CD4-positive, alpha-beta T cell treated with Interleukin-12 subunit alpha and Interleukin-12 subunit beta, for 1 hour (primary cell): ENCODE measurements around the gene MBP.
"Not testable (repeated sequence)": the region's sequence is repeated elsewhere in the genome, so short reads cannot be mapped to it uniquely, and the experiment has no call there.

Source experiments
- DNase-seq: peaks from one replicate; pipeline ENCODE4 v3.0.0-alpha.2; 2020

The MBP gene

DNA sequence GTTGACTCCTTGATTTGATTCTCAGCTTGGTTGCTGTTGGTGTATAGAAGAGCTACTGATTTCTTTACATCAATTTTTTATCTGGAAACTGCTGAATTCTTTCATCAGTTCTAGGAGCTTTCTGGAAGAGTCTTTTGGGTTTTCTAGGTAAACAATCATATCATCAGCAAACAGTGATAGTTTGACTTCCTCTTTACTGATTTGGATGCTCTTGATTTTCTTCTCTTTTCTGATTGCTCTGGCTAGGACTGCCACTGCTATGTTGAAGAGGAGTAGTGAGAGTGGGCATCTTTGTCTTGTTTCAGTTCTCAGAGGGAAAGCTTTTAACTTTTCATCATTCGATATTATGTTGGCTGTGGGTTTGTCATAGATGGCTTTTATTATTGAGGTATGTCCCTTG lies 169.7 kb downstream of the MBP start:
- DNase-seq: no peak

DNA sequence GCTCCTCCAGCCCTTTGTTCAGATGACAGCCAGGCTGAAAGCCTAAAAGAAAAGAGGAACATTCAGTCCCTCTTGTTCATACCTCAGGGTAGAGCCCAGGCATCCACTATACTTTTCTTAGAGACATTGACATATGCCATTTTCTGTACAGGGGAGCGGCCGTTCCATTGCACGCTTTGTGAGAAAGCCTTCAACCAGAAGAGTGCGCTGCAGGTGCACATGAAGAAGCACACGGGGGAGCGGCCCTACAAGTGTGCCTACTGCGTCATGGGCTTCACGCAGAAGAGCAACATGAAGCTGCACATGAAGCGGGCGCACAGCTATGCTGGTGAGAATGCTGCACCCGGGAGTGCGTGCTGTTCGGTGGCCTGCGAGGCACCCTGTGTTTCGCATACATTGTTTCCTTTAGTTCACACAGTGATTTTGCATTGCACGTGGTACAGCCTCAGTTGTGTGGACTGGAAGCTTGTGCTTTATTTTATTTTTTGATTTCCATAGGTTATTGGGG lies 172.0 kb downstream of the MBP start:
- DNase-seq: no peak

DNA sequence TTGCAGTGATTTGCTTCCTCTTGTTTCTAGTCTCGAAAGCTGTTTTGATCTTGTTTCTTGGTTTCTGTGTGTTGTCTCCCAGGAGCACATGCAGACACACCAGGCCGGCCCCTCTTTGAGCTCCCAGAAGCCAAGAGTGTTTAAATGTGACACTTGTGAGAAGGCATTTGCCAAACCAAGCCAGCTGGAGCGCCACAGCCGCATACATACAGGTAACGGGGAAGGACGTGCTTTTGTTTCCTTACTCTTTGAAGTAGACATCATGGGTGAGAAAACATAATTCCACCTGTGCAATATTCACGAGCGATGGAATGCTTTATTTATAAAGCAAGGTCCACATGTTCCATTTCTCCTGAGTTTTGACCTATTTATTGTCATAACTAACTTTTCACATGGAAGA lies 173.0 kb downstream of the MBP start:
- no peak for DNase-seq

DNA sequence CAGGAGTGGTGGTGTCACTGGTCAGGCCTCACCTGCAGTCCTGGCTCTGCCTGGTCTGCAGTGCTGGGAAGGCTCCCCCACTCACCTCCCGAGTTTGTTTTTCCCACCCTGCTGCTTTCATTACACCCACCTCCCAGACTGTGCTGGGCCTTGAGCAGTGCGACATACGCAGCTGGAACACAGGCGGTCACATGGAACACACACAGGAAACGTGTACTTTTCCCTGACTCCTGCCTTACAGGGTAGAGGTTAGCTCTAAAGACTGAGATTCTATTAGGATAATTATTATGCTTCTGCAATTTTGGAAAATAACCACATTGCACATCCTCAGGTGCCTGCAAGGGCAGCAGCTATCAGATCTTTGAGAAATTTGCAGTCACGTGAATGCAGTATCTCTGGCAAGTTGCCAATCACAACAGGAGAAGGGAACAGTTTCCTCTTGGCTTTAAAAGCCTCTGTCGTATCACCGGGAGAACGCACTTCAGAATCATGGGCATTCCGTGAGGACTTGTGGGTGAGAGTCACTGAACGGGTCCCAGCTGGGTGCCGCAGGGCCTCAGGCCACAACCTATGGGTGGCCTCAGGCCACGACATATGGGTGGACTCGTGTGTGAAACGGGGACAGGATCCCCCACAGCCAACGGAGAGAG lies 173.8 kb downstream of the MBP start:
- DNase-seq: no peak

DNA sequence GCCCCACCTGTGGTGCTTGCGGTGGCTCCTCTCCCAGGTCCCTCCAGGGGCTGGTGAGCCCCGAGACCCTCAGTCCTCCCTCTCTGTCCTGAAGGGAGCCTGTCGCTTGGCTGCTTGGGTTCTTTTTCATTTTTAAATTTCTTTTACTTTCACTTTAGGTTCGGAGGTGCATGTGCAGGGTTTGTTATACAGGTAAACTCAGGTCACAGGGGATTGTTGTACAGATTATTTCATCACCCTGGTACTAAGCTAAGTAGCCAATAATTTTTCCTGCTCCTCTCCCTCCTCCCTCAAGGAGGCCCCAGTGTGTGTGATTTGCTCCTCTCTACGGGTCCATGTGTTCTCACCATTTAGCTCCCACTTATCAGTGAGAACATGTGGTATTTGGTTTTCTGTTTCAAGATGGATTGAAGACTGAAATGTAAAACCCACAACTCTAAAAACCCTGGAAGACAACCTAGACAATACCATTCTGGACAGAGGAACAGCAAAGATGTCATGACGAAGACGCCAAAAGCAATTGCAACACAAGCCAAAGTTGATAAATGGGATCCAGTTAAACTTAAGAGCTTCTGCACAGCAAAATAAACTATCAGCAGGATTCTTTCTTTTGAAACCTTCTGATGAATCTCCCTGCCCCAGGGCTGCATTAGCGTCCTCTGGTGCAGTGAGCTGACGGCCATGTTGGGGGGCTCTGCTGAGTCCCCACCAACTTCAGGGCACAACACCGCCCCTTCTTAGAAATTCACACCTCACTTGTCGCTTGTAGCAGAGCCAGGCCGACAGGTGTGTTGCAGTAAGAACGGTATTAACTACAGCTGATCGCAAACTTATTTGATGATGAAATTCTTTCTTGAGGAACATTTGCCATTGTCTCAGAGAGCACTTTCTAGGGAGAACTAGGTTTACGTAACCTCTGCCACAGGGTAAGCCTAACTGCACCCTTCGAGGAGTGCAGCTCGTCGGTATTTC lies 174.9 kb downstream of the MBP start:
- no peak for DNase-seq

DNA sequence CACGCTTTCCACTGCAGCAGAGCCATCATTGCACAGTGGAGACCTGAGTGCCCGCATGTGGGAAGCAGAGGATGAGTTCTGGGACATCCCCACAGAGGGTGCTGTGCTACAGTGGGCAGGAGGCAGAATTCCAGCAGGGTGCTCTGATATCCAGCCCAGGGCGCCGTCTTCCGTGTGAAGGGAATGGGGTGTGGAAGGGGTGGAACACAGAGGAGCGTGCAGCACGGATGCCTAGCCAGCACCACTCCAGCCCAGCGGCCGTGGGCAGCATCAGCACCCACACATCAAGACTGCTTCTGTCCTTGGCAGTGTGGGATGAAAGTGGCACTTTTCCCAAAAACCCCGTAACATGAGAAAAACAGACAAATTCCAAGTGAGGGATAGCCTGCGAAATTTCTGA lies 175.9 kb downstream of the MBP start:
- DNase-seq: no peak

DNA sequence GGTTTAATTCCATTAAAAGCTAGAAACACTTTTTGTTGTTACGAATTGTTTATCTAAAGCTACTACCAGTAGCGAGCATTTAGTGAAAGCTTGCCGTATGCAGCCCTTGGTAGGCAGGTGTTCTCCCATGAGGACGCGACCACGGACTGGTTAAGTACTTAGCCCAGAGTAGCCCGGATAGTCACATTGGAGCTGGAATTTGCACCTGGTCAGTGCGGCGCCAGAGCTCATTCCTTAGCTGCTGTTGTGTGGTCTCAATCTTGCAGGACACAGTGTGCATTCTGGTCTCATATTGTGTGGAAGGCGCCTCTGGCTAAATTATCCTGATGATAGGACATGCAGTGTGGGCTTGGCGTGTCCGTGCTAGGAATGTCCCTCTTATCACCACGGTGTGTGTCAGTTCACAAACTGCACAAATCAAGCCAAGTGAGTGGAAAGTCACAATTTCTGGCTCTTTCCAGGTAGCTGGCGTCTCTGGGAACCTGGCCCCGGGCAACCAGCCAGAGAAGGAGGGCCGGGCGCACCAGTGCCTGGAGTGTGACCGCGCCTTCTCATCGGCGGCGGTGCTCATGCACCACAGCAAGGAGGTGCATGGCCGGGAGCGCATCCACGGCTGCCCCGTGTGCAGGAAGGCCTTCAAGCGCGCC lies 176.9 kb downstream of the MBP start:
- no peak for DNase-seq

DNA sequence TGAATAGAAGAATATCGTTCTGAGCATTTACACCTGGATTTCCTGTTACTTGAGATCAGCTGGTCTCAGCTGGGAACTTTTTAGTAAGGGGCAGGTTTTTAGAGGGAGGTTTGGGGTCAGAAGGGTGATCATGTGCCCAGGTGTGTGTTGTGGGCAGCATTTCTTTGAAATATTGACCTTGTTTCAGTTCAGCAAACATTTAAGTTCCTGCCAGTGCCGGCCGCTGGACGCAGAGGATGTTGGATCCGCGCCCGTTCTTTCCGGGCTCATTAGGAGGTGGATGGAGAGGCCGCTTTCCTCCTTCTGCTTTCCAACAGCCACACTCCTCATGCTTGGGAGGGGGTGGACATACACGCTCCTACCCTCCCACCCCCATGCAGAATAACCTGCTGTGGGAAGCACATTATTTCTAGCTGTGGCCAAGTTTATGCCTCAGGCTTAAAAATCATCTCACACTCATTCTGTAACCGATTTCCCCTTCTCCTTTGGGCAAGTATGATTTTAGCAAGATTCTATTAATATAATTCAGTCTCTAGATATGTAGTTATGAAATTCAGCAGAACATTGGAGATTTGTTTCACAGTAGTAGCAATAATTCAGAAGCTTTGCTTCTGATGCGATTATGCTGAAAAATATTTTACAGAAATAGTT lies 178.9 kb downstream of the MBP start:
- DNase-seq: no peak

DNA sequence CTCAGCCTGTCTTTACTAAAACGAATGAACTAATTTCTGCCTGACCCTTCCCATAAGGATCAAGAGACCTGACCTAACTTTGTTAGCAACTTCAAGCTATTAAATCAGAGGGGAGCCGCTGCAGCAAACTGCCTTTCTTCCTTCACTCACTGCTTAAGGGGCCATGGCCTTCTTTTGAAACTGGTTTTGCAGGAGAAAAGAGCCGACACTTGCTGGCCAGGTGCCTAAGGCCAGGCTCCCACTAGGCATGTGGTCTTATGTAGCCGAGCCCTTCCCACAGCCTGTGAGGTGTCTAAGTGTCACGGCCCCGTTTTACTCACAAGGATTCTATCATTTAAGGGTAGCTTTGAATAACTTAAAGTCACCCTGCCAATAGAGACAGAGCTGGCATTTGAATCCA lies 179.4 kb downstream of the MBP start:
- DNase-seq: no peak

DNA sequence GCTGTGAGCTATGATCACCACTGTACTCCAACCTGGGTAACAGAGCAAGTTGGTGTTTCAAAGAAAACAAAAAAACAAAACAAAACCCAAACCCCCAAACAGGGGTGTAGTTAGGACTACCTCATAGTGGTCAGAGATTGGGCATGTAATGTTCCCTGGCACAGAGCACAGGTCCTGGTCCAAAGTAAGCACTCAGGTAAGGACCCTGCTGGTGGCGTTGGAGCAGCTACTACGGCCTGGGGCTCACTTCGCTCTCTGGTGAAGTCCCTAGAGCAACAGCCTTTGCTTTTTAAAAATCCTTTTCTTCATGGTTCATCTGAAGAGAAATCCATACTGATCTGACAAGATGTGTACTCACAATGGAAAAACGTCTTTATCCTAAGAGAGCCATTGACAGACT lies 179.8 kb downstream of the MBP start:
- no peak for DNase-seq

DNA sequence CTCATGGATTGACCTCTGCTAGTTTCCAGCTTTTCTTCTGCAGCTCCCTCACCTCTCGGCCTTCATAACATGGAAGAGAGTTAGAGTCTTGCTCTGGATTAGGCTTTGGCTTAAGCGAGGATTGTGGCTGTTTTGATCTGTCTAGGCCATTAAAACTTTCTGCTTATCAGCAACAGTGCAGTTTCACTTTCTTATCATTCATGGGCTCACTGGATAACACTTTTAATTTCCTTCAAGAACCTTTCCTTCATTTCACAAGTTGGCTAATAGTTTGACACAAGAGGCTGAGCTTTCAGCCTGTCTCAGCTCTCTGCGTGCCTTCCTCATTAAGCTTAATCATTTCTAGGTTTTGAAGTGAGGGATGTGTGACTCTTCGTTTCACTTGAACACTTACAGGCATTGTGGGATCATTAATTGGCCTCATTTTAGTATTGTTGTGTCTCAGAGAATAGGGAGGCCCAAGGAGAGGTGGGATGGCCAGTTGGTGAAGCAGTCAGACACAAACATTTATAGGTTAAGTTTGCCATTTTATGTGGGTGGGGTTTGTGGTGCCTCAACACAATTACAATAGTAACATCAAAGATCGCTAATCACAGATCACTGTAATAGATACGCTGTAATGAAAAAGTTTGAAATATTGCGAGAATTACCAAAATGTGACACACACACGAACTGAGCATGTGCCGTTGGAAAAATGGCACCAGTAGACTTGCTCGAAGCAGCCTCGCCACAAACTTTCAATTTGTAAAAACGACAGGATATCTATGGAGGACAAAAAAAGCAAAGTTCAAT lies 180.9 kb downstream of the MBP start:
- DNase-seq: no peak

DNA sequence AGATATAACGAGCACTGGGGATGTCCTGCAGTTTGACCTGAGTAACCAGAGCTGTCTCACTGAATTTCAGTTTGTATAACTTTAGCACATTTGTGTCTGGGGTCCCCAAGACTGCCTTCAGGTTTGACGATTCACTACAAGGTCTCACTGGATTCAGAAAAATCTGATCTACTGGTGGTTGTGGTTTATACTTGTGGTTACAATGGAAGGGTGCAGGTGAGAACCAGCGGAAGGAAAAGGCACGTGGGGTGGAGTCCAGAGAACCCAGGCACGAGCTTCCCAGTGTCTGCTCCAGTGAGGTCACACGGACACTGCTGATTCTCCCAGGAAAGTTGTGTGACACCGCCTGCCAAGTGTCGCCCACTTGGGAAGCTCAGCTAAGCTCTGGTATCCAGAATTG lies 184.2 kb downstream of the MBP start:
- DNase-seq: peak; percentile 8

DNA sequence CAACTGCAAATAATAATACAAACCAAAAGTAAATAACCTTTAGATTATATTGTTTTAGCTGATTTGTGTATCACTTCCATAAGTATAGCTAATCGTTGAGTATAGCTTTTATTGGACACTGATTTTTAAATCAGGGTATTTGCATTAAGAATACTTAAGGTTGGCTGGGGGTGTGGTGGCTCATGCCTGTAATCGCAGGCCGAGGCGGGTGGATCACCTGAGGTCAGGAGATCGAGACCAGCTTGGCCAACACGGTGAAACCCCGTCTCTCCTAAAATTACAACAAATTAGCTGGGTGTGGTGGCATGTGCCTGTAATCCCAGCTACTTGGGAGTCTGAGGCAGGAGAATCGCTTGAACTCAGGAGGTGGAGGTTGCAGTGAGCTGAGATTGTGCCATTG lies 188.2 kb downstream of the MBP start:
- DNase-seq: not testable (repeated sequence)

DNA sequence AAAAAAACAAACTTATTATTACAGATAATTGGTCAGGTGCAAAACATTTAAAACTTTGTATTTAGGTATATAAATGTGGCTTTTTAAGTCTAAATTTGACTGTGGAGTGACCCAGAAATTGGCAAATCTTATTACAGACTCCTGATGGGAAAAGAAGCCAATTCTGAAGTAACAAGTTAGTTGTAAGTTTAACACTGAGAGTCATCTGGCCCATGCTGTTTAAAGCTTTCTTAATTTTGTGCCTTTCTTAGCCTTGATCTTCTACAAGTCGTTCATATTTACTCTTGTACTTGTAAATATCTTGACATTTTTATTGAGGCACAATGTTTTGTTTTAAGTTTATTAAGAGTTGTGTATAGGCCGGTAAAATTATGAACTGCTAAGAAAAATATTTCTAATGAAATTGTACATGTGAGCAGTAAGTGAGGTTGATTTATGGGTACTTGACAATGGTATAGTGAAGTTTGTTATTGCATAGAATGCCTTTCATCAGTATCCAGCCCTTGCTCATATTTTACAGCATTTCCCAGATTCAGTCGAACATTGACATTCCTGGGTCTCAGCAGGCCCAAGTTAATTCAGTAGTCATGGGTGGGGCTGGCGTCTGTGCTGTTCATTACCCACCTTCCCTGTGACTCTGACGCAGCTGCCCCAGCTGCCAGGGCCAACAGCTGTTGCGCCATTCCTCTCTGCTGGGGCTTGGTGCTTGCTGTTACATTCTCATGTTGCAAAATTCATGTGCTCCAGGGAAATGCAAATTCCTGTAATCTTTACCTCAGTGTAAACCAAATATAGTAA lies 188.8 kb downstream of the MBP start:
- no peak for DNase-seq

DNA sequence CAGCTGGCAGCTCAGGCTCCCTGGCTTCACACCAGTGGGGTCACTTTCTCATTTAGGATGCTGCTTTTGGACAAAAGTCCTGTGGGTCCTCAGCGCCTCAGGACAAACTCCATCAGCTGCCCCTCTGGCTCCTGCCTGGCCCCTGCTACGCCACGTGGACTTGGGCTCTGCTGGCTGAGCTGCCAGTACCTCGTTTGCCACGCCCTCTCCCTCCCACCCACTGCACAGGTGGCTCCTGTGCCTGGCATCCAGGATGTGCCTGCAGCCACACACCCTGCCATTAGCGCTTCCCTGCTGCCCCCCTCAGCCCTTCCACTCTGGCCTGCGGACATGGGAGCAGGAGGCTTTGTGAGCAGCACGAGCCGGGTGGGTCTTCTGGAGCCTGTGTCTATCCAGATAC lies 191.3 kb downstream of the MBP start:
- no peak for DNase-seq

DNA sequence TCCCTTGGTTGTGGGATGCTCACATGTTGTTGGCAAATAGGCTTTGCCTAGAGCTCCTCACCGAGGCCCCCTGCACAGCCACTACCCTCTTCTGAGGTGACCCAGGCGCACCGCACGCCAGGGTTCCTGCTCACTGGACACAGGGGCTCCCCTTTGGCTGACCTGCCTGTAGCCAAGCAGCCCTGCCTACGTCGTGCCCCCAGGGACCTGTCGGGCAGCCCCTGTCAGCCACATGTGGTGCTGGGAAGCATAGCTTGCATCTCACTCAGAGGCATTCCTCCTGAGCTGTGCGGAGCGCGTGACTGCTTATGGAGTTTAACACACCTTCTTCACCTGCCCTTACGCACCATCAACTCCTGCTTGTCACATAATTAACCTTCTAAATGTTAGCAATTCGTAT lies 194.0 kb downstream of the MBP start:
- no peak for DNase-seq

DNA sequence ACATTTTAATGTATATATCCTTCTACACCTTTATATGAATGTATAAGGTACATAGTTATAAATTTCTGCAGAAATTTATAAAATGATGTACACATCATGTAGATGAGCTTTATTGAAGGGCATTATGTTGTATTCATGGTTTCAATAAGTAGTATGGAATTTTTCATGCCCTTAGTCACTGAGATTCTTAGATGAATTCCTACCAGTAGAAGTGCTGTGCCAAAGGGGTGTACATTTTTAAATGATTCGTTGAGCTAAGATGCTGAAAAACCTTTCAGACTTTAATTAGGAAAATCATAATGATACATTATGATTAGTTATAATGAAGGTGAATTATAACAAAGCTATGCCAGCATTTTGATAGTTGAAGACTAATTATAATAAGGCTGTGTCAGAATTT lies 195.0 kb downstream of the MBP start:
- DNase-seq: no peak

DNA sequence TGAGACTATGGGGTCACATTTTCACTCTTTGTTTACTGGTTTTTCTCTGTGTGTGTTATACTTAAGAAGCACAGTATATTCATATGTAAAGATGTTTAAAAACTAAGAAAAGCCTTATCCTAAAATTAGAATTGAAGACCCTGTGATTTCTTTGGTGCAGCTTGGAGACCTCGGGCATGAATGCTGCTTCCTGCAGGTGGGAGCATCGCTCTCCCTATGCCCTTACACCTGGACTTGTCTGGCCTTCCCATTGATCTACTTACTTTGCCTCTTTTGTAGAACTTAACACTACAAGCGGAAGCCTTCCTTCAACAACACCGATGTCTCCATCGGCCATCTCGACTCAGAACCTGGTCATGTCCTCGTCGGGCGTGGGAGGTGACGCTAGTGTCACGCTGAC lies 195.7 kb downstream of the MBP start:
- DNase-seq: no peak

DNA sequence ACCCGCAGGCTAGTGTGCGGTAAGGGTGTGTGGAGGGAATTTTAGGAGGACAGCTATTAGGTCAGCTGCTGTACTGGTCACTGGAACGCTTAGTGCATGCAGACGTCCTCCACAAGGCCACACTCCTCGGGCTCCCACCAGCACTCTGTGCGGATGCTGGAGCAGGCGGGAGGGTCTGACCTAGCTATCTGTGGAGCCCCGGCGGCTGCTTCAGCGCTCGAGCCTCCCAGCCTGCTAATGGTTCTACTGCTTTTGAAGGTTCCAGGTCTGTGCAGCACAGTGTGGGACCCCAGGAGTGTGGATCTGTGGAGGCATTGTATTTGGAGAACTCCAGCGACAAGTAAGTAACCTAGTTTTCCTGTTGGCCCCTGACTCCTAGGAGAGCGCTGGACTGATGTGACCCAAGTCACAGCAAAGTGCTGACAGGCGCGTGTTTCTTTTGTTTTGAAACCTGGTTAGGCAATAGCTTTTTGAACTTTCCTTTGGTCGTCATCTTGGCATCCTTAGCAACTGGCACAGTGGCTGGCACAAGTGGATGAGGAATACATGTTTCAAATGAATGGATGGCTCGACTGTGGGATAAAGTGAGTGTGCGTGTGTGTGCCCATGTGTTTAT lies 196.8 kb downstream of the MBP start:
- DNase-seq: no peak

DNA sequence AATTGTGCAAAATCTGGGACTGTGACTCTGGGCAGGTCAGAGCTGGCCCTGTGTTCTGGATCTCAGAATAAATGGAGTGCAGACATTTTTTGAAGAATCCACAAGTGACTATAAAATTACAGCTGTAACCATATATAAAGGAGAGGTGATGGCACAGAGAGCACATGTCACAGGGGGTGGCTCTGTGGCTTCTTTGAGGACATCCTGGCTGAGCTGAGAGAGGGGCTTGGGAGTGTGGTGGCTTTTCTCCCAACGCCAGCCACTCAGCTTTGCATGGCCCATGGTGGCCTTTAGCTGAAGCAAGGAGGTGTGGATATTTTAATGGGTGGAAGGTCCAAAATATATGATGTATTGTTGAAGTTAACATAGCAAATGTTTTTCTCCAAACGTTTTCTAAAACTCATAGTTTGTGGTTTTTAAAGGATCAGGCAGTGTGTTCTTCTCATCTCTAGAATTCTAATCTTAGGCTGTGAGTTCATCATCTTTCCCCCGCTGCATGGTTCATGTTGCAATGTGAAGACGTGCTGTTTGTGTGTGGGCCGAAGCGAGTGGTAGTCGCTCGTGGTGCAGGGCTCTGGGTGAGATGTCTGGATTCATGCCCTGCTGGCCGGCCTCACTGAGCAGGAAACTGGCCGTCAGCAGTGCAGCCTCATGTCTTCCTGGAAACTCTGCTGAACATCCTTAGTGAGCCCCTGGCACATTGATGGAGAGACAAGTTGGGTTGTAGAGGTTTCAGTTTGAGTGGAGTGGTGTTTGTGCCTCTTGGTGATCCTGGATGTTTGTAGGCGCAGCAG lies 200.4 kb downstream of the MBP start:
- DNase-seq: no peak
